Urothelium cell line (cell line): Measurements from ENCODE around the gene CROCC.
A peak's percentile ranks its signal among the peaks of the same experiment; 100 is the strongest.
"Not testable (repeated sequence)": the region's sequence is repeated elsewhere in the genome, so short reads cannot be mapped to it uniquely, and the experiment has no call there.

Experiments used
- DNase-seq: peaks from one replicate; pipeline ENCODE4 v3.0.0; 2011; ENCODE audit warnings: low spot score, mixed read lengths
- FAIRE-seq: peaks from 2 replicates; lab custom pipeline; 2011; peaks lifted over from hg19 to GRCh38; lab: Jason Lieb, UNC

CROCC gene

GRCh38 chr1:16896316-16897055 lies 25.2 kb upstream of the CROCC start:
- FAIRE-seq, DNase-seq: not testable (repeated sequence)

GRCh38 chr1:16897653-16898052 lies 24.1 kb upstream of the CROCC start:
- DNase-seq, FAIRE-seq: not testable (repeated sequence)

- not testable (repeated sequence) for FAIRE-seq, DNase-seq
Observed at GRCh38 chr1:16898298-16898697, 23.4 kb upstream of the CROCC start.

GRCh38 chr1:16899020-16899419 lies 22.7 kb upstream of the CROCC start:
- DNase-seq, FAIRE-seq: not testable (repeated sequence)

- FAIRE-seq (no peak), DNase-seq (no peak)
Observed at GRCh38 chr1:16900751-16901150, 21.0 kb upstream of the CROCC start.

- DNase-seq, FAIRE-seq: not testable (repeated sequence)
Observed at GRCh38 chr1:16901371-16901770, 20.4 kb upstream of the CROCC start.

GRCh38 chr1:16903054-16903453 lies 18.7 kb upstream of the CROCC start:
- FAIRE-seq (no peak), DNase-seq (no peak)

GRCh38 chr1:16903458-16903796 lies 18.3 kb upstream of the CROCC start:
- FAIRE-seq (no peak), DNase-seq (no peak)

GRCh38 chr1:16904560-16905109 lies 17.1 kb upstream of the CROCC start:
- FAIRE-seq (no peak), DNase-seq (peak; percentile 89)

GRCh38 chr1:16905110-16905867 lies 16.4 kb upstream of the CROCC start:
- DNase-seq: peak; percentile 38
- FAIRE-seq: no peak

- FAIRE-seq: no peak
Observed at GRCh38 chr1:16905868-16906702, 15.6 kb upstream of the CROCC start.

GRCh38 chr1:16906873-16907272 lies 14.9 kb upstream of the CROCC start:
- DNase-seq (no peak), FAIRE-seq (no peak)

More at GRCh38 chr1:16905868-16906702, 15.6 kb upstream of the CROCC start:
- DNase-seq: no peak

GRCh38 chr1:16907870-16908758 lies 13.6 kb upstream of the CROCC start:
- FAIRE-seq (no peak), DNase-seq (no peak)

GRCh38 chr1:16911851-16912721 lies 9.6 kb upstream of the CROCC start:
- peak; percentile 88 for FAIRE-seq

GRCh38 chr1:16912742-16913141 lies 9.0 kb upstream of the CROCC start:
- not testable (repeated sequence) for DNase-seq, FAIRE-seq

More at GRCh38 chr1:16911851-16912721, 9.6 kb upstream of the CROCC start:
- not testable (repeated sequence) for DNase-seq

GRCh38 chr1:16913181-16913832 lies 8.4 kb upstream of the CROCC start:
- FAIRE-seq: no peak
- no peak for DNase-seq

- peak; percentile 100 for DNase-seq
- peak; percentile 50 for FAIRE-seq
Observed at GRCh38 chr1:16913833-16914662, 7.7 kb upstream of the CROCC start.
